Activated CD4-positive, alpha-beta T cell treated with anti-CD3 and anti-CD28 coated beads for 24 hours (primary cell): ENCODE data around the gene ARHGAP8.
"Not testable (repeated sequence)": the region's sequence is repeated elsewhere in the genome, so short reads cannot be mapped to it uniquely, and the experiment has no call there.

Experiments used
- DNase-seq, 2 donors: peaks; one replicate each; pipeline ENCODE4 v3.0.0-alpha.2; 2020; ENCODE audit warnings: low read depth in 2 of 2

The ARHGAP8 gene

DNA sequence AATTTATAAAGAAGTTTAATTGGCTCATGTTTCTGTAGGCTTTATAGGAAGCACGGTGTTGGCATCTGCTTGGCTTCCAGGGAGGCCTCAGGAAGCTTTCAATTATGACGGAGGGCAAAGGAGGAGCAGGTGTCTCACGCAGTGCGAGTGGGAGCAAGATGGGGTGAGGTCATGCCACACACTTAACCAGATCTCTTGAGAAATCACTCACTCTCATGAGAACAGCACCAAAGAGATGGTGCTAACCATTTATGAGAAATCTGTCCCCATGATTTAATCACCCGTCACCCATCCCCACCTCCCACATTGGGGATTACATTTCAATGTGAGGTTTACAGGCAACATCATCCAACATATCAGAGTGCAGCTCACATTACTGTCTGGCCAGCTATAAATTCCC lies 103.5 kb downstream of the ARHGAP8 start:
- no peak for DNase-seq

- not testable (repeated sequence) for DNase-seq
Measured at GRCh38 chr22:44858819-44859218, 106.4 kb downstream of the ARHGAP8 start.

DNA sequence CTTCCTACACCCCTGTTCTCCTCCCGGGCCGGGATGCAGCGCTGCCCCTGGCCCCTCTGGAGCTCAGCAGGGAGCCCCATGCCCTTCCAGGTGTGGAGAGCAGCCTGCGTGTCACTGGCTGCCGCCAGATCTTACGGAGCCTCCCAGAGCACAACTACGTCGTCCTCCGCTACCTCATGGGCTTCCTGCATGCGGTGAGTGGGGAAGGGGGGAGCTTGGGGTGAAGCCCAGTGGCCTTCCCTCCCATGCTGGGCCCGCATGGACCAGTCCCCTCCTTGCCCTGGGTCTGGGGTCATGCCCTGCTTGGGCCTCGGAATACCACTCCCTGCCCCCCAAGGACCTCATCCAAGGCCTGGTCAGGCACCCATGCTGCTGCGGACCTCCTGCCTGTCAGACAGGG lies 107.3 kb downstream of the ARHGAP8 start:
- DNase-seq = no peak

DNA sequence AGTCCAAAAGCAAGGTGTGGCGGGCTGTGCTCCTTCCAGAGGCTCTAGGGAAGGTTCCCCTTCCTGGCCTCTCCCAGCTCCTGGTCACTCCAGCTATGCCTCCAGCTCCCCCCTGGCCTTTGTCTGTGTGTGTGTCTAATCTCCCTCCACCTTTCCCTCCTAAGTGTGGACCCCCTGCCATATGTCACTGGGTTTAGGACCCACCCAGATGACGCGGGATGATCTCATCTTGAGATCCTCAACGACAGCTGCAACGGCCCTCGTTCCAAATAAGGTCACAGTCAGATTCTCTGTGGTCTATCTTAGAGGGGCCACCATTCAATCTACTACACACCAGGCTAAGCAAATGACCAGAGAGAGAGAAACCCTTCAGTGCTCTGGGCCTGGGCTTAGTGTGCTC lies 107.9 kb downstream of the ARHGAP8 start:
- DNase-seq = no peak

DNA sequence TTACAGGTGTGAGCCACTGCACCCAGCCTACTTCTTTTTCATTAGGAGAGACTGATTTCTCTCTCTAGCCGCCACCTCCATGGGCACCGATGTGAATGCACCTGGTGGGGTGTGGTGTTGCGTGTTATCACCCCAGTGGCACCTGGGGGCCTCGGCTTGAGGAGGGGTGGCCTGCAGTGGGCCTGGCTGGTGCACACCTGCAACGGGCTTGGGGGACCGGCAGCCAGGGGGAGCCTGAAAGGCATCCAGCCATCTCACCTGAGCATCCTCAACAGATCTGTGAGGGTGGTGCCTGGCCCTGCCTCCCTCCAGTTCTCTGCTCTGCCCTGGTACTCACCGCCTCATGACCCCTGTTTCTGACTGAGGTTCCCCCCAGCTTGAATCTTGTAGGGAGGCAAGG lies 108.9 kb downstream of the ARHGAP8 start:
- DNase-seq = no peak

DNA sequence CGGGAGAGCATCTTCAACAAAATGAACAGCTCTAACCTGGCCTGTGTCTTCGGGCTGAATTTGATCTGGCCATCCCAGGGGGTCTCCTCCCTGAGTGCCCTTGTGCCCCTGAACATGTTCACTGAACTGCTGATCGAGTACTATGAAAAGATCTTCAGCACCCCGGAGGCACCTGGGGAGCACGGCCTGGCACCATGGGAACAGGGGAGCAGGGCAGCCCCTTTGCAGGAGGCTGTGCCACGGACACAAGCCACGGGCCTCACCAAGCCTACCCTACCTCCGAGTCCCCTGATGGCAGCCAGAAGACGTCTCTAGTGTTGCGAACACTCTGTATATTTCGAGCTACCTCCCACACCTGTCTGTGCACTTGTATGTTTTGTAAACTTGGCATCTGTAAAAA lies 109.9 kb downstream of the ARHGAP8 start:
- DNase-seq = no peak

DNA sequence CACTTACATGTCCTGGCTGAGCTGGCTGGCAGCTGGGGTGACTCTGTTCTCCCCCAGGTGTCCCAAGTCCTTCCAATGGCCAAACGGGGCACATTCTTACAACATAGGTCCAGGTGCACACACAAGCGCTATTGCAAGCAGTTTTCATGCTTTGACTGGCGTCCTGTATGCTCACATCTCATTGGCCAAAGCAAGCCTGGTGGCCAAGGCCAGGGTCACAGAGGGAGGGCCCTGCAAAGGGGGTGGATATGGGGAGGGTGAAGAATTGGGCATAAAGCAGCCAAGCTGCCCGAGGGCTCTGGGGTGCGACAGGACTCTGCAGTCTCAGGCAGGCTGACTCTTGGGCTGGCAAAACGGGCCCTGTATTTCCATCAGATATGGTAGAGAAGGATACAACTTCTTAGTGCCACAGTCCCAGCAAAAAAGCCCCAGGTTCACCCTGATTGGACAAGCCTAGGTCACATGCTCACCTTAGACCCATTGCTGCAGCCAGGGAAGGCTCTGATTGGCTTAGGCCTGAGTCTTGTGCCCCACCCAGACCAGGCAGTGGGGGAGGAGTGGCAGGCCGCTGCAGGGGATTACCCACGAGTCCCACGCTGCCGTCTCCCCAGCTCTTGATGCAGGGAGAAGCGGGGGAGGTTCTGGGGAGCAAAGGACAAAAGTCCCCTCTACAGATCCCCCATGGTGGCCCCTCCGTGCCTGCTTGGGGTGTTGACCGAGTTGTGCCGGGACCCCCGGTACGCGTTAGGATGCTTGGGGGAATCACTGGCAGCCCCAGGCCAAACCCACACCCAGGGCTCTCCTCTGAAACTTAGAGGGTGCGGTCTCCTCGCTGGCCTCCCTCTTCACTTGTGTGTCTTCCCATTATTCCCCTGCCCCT lies 110.8 kb downstream of the ARHGAP8 start:
- DNase-seq = no peak

GRCh38 chr22:44865193-44866057 lies 113.0 kb downstream of the ARHGAP8 start:
- no peak for DNase-seq

GRCh38 chr22:44869196-44869595 lies 116.8 kb downstream of the ARHGAP8 start:
- no peak for DNase-seq

DNA sequence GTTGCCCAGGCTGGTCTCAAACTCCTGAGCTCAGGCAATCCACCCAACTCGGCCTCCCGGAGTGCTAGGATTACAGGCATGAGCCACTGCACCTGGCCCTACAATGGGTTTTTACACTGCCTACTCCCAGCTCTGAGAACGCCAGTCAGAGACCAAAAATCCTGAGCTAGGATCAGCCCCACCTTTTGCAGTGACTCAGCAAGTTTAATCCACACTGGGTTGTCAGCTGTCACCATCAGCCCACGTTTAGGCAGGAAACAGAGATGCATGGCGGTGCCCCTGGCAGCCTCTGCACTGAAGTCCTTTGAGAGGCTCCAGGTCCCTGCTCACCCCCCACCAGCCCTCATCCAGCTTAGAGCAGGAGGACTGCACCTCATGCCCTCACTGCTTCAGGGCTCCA lies 117.6 kb downstream of the ARHGAP8 start:
- DNase-seq = no peak

DNA sequence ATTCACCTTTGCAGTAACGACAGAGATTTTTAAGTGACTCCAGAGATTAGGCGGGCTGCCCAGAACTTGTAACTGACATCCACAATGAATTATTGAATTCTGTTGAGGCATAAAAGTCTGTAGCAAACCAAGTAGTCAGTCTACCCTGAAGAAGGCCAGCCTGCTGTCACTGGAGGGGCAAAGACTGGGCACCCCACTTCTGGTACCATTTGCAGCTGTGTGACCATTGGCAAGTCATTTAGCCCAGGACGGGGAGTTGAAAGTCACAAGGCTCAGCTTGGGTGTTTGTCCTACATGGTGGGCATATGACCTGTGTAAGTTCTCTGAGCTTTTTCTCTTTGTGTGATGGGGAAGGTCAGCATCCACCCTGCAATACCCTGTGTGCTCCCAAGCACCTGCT lies 119.4 kb downstream of the ARHGAP8 start:
- DNase-seq = no peak

DNA sequence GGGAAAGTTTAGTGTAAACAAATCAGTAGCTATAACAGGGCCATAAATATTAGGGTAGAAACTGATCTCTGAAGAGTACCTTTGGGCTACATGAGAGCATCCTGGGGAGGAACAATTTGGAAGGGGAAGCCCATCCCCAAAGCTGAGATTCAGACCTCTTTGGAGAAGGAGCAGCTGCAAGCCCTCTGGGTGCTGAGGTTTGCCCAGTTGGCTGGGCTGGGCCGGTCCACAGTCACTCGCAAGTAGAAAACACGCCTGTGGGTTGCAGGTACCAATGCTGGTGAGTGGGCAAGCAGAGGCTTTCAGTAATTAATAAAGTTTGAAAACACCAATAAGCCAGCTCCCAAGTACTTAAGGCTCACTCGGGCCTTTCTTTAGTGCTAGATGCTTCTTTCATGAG lies 124.5 kb downstream of the ARHGAP8 start:
- no peak for DNase-seq

DNA sequence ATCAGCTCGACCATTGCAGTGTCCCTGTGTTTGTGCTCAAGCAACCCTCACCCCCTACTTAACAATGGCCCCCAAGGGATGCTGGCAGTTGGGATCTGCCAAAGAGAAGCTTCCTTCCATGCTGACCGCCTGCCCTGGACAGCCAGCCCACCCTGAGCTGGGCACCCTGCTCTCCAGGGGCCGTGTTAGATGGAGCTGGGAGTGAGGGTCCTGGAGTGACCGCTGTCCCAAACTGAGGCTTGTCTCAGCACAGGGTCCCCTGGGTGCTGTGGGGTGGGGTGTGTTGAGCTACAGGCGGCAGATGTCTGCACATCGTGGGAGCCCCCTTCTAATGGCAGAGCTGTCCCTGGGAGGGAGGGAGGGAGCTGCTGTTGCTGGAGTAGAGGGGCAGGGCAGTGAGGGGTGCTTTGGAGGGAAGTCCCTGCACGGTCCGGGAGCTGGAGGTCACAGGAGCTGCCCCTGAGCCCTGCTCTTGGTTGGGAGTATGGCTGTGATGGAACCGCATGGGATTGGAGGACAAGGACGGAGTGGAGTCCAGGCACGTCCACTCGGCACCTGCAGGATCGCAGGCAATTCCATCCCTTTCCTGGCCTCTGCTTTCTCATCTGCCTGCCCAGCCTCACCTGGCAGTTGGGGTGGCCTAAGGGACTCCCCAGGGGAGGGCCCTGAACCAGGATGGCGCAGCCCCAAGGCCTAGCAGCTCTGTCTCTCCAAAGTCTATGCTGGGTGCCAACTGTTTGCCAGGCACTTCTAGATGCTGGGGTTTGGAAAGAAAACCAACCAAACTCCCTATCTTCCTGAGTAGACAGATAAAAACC lies 126.3 kb downstream of the ARHGAP8 start:
- DNase-seq = no peak

GRCh38 chr22:44879301-44879680 lies 126.9 kb downstream of the ARHGAP8 start:
- no peak for DNase-seq

DNA sequence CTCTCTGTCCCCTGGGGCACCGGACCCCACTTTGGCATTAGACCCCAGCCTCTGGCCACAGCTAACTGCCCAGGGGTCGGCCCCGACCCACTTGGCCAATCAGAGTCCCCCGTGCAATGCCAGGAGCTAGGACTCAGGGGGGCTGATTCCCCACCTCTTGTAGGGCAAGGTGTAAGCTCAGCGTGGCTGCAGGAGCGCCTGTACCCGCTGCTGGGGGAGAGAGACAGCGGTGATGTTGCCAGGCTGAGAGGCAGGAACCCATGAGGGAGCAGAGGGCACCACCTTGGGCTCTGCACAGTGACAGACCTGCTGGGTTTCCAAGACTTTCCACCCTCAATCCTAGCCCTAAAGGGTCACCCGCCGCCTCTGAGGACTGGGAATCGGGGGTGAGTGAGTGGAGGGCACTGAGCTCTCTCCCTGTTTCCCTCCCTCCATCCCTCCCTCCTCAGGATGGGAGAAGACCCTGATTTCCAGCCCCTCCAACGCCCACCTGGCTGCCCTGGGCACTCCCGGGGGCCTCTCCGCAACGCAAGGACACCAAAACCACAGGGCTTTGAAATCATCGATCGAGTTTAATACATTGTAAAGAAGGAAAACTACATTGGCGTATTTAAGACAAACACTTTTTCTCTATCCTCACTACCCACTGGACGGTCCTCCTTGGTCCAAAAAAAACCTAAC lies 128.4 kb downstream of the ARHGAP8 start:
- no peak for DNase-seq

DNA sequence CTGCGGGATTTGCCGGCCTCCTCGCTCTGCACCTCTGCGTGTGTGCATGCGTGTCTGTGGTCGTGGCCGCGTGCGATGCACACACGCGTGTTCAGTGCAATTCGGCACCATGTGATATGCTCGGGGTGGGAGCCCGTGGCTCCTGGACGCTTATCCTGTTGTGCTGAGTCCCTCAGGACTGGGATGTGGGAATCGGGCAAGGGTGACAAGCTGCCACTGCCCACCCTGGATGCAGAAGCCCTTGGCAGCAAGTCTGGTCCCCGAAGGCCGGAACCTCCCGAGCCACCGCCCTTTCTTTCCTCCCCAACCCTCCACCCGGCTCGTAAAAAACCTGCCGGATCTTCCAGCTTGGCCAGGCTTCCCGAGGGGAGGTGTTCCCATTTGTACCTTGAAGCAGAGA lies 129.2 kb downstream of the ARHGAP8 start:
- DNase-seq = no peak

DNA sequence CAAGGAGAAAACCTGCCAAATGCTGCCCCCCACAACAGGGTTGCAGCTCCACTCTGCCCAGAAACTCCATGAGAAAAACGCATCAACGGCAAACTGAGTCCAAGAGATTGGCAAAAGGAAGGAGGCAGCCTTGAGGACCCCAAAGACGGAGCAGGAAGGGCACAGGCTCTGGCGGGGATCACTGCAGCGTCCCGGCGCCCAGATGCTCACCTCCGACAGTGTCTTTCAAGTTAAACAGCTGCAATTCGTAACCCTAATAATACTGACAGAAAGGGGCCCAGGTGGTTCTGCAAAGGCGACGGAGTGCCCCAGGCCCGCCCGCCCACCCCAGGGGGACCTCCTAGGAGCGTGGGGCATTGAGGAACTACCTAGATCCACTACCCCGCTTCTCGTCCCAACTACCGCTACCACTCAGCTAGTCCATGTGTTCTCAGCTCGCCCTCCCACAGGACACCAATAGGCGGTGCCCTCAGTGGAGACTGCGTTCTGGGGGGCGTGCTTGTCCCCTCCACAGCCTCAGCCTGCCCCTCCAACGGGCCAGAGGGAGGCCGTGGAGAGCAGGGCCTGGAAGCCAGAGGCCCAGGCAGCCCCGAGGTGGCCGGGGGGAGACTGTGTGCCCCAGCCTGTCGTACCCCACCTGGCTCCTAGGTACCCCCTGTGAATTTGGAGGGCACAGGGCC lies 130.0 kb downstream of the ARHGAP8 start:
- DNase-seq = no peak

DNA sequence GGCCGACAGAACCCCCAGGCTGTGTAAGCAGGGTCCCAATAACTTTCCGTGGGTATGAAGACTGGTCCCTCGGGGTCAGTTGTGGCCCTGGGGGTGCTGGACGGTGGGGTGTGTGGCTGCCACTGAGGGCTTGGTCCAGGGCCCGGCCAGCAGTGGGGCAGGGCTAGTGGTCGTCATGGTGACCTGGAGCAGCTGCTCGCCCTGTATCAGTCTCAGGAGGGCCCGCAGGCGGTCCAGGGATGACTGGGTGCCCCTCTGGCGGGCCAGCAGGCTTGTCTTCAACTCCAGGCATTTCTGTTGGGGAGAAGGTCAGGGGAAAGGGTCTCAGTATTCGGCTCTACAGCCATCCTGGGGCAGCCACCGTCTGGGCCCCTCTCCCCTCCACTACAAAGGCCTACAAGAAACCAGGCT lies 130.6 kb downstream of the ARHGAP8 start:
- DNase-seq = no peak

GRCh38 chr22:44884562-44884961 lies 132.2 kb downstream of the ARHGAP8 start:
- DNase-seq = no peak

- DNase-seq = no peak
Measured at GRCh38 chr22:44884968-44885805, 132.8 kb downstream of the ARHGAP8 start.
